WTC11 (cell line): Measurements from ENCODE around the gene CNPY3. TPM values are rescaled to one million over a fixed set of nuclear protein-coding genes. Genes with fewer than 3 reads are reported as not detected.

Source experiments
- ATAC-seq: fragments of 200-7000 bp; cut with Tn5 transposase; 2 replicates; pipeline ENCODE4 v1.10.0; 2021; ENCODE audit warnings: mild to moderate bottlenecking, moderate library complexity
- CTCF ChIA-PET: fragments of 300-600 bp; sonication (Branson Sonifier 250); formaldehyde crosslinking; loops from one replicate; lab custom pipeline; 2021; ENCODE audit warnings: antibody characterized with exemption; lab: Charles Lee
- POLR2A ChIA-PET: fragments of 350-600 bp; sonication (Branson Sonifier 250); formaldehyde crosslinking; loops from one replicate; lab custom pipeline; 2021; ENCODE audit warnings: antibody characterized with exemption; lab: Charles Lee
- DNase-seq: peaks from one replicate; pipeline ENCODE4 v3.0.0; 2021; ENCODE audit warnings: low spot score
- H3K27ac Mint-ChIP-seq: 2 replicates; pipeline ENCODE4 v1.8.0; 2021; ENCODE audit warnings: mixed read lengths
- H3K27me3 Mint-ChIP-seq: 2 replicates; pipeline ENCODE4 v1.8.0; 2021; ENCODE audit warnings: low read depth, mild to moderate bottlenecking, moderate library complexity, mixed read lengths
- H3K36me3 Mint-ChIP-seq: 2 replicates; pipeline ENCODE4 v1.8.0; 2021; ENCODE audit warnings: mixed read lengths
- H3K4me1 Mint-ChIP-seq: 2 replicates; pipeline ENCODE4 v1.8.0; 2022; ENCODE audit warnings: mixed read lengths
- H3K4me3 Mint-ChIP-seq: 2 replicates; pipeline ENCODE4 v1.8.0; 2021; ENCODE audit warnings: mild to moderate bottlenecking, moderate library complexity, mixed read lengths
- H3K9me3 Mint-ChIP-seq: 2 replicates; pipeline ENCODE4 v1.8.0; 2021; ENCODE audit warnings: mixed read lengths
- AR ChIP-seq: fragments of 250-450 bp; sonication (Bioruptor Pico); IDR thresholded peaks from 2 replicates; pipeline ENCODE4 v1.9.0; 2021; ENCODE audit warnings: mild to moderate bottlenecking
- CBFB ChIP-seq: sonication (generic); formaldehyde crosslinking; IDR thresholded peaks from 2 replicates; pipeline ENCODE4 v1.8.1; 2022; ENCODE audit warnings: mild to moderate bottlenecking, low read depth, missing genetic modification reagents
- CTCF ChIP-seq: fragments of 200-600 bp; IDR thresholded peaks from 2 replicates; pipeline ENCODE4 v1.8.0; 2022; ENCODE audit warnings: antibody characterized with exemption
- E2F4 ChIP-seq: sonication (generic); formaldehyde crosslinking; IDR thresholded peaks from 2 replicates; pipeline ENCODE4 v1.8.1; 2022; ENCODE audit warnings: low read depth, mild to moderate bottlenecking, moderate library complexity, missing genetic modification reagents, borderline replicate concordance
- EMX1 ChIP-seq: fragments of 250-450 bp; sonication (Bioruptor Pico); IDR thresholded peaks from 2 replicates; pipeline ENCODE4 v1.8.0; 2021; ENCODE audit warnings: mild to moderate bottlenecking
- ERG ChIP-seq: fragments of 250-450 bp; sonication (Bioruptor Pico); IDR thresholded peaks from 2 replicates; pipeline ENCODE4 v1.8.0; 2021; ENCODE audit warnings: mild to moderate bottlenecking
- GABPB1 ChIP-seq: sonication (generic); formaldehyde crosslinking; IDR thresholded peaks from 2 replicates; pipeline ENCODE4 v1.8.1; 2023; ENCODE audit warnings: mild to moderate bottlenecking, missing genetic modification reagents
- GRHL2 ChIP-seq: fragments of 250-450 bp; sonication (Bioruptor Pico); IDR thresholded peaks from 2 replicates; pipeline ENCODE4 v1.8.0; 2022; ENCODE audit warnings: mild to moderate bottlenecking, moderate library complexity; ENCODE audit not compliant: insufficient replicate concordance, severe bottlenecking
- GTF2I ChIP-seq: fragments of 250-450 bp; sonication (Bioruptor Pico); conservative IDR thresholded peaks from 2 replicates; pipeline ENCODE4 v1.4.0; 2021; ENCODE audit warnings: mild to moderate bottlenecking
- HMGXB4 ChIP-seq: sonication (generic); formaldehyde crosslinking; IDR thresholded peaks from 2 replicates; pipeline ENCODE4 v1.8.1; 2023; ENCODE audit warnings: mild to moderate bottlenecking, moderate library complexity, missing genetic modification reagents
- IRF1 ChIP-seq: sonication (generic); formaldehyde crosslinking; IDR thresholded peaks from 2 replicates; pipeline ENCODE4 v1.8.0; 2023; ENCODE audit warnings: missing genetic modification reagents
- KAT7 ChIP-seq: sonication (generic); formaldehyde crosslinking; IDR thresholded peaks from 2 replicates; pipeline ENCODE4 v1.8.1; 2023; ENCODE audit warnings: missing genetic modification reagents, mild to moderate bottlenecking, borderline replicate concordance
- MLX ChIP-seq: sonication (generic); formaldehyde crosslinking; IDR thresholded peaks from 2 replicates; pipeline ENCODE4 v1.8.1; 2023; ENCODE audit warnings: mild to moderate bottlenecking, missing genetic modification reagents, moderate library complexity
- PRRX2 ChIP-seq: fragments of 250-450 bp; sonication (Bioruptor Pico); IDR thresholded peaks from 2 replicates; pipeline ENCODE4 v1.8.0; 2021; ENCODE audit warnings: mild to moderate bottlenecking
- SMAD3 ChIP-seq: sonication (generic); formaldehyde crosslinking; IDR thresholded peaks from 2 replicates; pipeline ENCODE4 v1.8.0; 2022; ENCODE audit warnings: missing genetic modification reagents, mild to moderate bottlenecking, borderline replicate concordance
- SP1 ChIP-seq: sonication (generic); formaldehyde crosslinking; conservative IDR thresholded peaks from 2 replicates; pipeline ENCODE4 v1.8.1; 2022; ENCODE audit warnings: missing genetic modification reagents
- TEAD1 ChIP-seq: sonication (generic); formaldehyde crosslinking; IDR thresholded peaks from 2 replicates; pipeline ENCODE4 v1.8.0; 2022; ENCODE audit warnings: mild to moderate bottlenecking, missing genetic modification reagents
- ZBTB21 ChIP-seq: sonication (generic); formaldehyde crosslinking; IDR thresholded peaks from 2 replicates; pipeline ENCODE4 v1.8.1; 2023; ENCODE audit warnings: mild to moderate bottlenecking, missing genetic modification reagents, borderline replicate concordance
- ZNF138 ChIP-seq: sonication (generic); formaldehyde crosslinking; conservative IDR thresholded peaks from 2 replicates; pipeline ENCODE4 v1.8.1; 2022; ENCODE audit warnings: mild to moderate bottlenecking, moderate library complexity, missing genetic modification reagents
- ZNF671 ChIP-seq: fragments of 250-450 bp; sonication (Bioruptor Pico); IDR thresholded peaks from 2 replicates; pipeline ENCODE4 v1.8.0; 2021; ENCODE audit warnings: mild to moderate bottlenecking
- total RNA-seq: library from RNA; stranded (reverse); gene quantifications from 3 replicates; pipeline ENCODE4 v1.2.3, GENCODE V29; 2021
- TF ChIP-seq, protein P1 (sequence below): sonication (generic); formaldehyde crosslinking; IDR thresholded peaks from 2 replicates; pipeline ENCODE4 v1.8.1; 2022; ENCODE audit warnings: missing genetic modification reagents, borderline replicate concordance

CNPY3 gene
- total RNA-seq, 1 experiment from 2014 or later = 67.0 TPM

GRCh38 chr6:42938987-42939809 lies 9.9 kb downstream of the CNPY3 start:
- H3K9me3 Mint-ChIP-seq = no peaks in the 10 kb centered on the region
- H3K27ac Mint-ChIP-seq = peak overlapping the region; percentile 94
- peaks cover 13% of the 10 kb centered on the region for H3K4me1 Mint-ChIP-seq
- ChIA-PET CTCF (no interaction called here), POLR2A (interaction anchor here (2.2 kb wide), 1 partner anchor 9 kb away, joined by 9 read pairs; the partner anchor contains the start of gene CNPY3)
- peaks cover 48% of the 10 kb centered on the region for H3K36me3 Mint-ChIP-seq
- H3K4me3 Mint-ChIP-seq = no peak overlapping the region; the same call in 1 of the 2 replicates
- TF ChIP-seq MLX (no peak), ZNF138 (no peak), SMAD3 (no peak), HMGXB4 (CRISPR knock-in tag) (no peak), ZBTB21 (CRISPR knock-in tag) (no peak), IRF1 (CRISPR knock-in tag) (no peak), GABPB1 (CRISPR knock-in tag) (peak; percentile 67; the same call in 1 of the 2 replicates)
- H3K27me3 Mint-ChIP-seq = peaks cover 2% of the 10 kb centered on the region; the same call in 1 of the 2 replicates
- DNase-seq = peak; percentile 29
- peak; percentile 50 for ATAC-seq

DNA sequence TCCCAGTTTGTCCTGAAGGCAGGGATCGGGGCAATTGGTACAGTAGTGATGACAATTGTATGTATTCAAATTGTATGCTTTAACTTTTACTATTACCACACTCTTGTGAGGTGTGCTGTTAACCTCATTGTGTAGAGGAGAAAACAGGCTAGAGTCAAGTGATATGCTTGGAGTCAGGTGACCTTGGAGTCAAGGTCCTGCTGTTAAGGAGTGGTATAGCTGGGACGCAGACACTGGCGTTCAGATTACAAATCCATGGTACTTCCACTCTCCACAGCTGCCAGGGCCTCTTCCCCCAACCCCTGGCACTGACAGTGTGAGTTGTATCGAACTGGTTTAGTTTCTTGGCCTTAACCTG lies 10.5 kb downstream of the CNPY3 start:
- ATAC-seq = no peak
- Mint-ChIP-seq H3K4me1 (peaks cover 13% of the 10 kb centered on the region), H3K27me3 (peaks cover 2% of the 10 kb centered on the region; the same call in 1 of the 2 replicates), H3K27ac (peak overlapping the region; percentile 94; the same call in 1 of the 2 replicates), H3K4me3 (no peak overlapping the region), H3K36me3 (peaks cover 42% of the 10 kb centered on the region), H3K9me3 (no peaks in the 10 kb centered on the region)
- POLR2A ChIA-PET = interaction anchor here (2.2 kb wide), 1 partner anchor 10 kb away, joined by 9 read pairs; the partner anchor contains the start of gene CNPY3
- no peak for DNase-seq
- CTCF ChIA-PET = no interaction called here
- TF ChIP-seq TEAD1 (CRISPR knock-in tag) (no peak), ZNF671 (CRISPR knock-in tag) (no peak), GRHL2 (no peak), PRRX2 (no peak), MLX (no peak), AR (no peak), KAT7 (no peak), GTF2I (CRISPR knock-in tag) (no peak), SP1 (CRISPR knock-in tag) (no peak), EMX1 (CRISPR knock-in tag) (no peak), E2F4 (no peak), ZBTB21 (CRISPR knock-in tag) (no peak), ERG (CRISPR knock-in tag) (no peak), CTCF (no peak), CBFB (CRISPR knock-in tag) (no peak)
- TF ChIP-seq, protein P1, sequence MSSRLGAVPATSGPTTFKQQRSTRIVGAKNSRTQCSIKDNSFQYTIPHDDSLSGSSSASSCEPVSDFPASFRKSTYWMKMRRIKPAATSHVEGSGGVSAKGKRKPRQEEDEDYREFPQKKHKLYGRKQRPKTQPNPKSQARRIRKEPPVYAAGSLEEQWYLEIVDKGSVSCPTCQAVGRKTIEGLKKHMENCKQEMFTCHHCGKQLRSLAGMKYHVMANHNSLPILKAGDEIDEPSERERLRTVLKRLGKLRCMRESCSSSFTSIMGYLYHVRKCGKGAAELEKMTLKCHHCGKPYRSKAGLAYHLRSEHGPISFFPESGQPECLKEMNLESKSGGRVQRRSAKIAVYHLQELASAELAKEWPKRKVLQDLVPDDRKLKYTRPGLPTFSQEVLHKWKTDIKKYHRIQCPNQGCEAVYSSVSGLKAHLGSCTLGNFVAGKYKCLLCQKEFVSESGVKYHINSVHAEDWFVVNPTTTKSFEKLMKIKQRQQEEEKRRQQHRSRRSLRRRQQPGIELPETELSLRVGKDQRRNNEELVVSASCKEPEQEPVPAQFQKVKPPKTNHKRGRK (CRISPR knock-in tag) = no peak
